ENCODE data around the gene DCK. TPM values are rescaled to one million over a fixed set of nuclear protein-coding genes. Genes with fewer than 3 reads are reported as not detected.

Gene DCK
- total and polyA plus RNA-seq, 2 donors (not counting 1 experiment from before 2014, with no cell fraction given) = 34.8 to 58.2 TPM

GRCh38 chr4:70991596-70991995 is 1.9 kb upstream of the DCK start:
- no peak overlapping the region for H3K27ac ChIP-seq (ENCODE audit: low read length in 2 of 2)
- H3K79me2 ChIP-seq (ENCODE audit: control insufficient read depth, insufficient read depth, low read length) = peaks cover 30% of the 10 kb centered on the region
- Mint-ChIP-seq H3K27me3 (no peaks in the 10 kb centered on the region), H3K27ac (peak overlapping the region; percentile 38), H3K4me1 (peaks cover 37% of the 10 kb centered on the region), H3K9me3 (ENCODE audit: insufficient read depth) (no peaks in the 10 kb centered on the region), H3K4me3 (no peak overlapping the region)
- no peaks in the 10 kb centered on the region for H4K20me1 ChIP-seq (ENCODE audit: control insufficient read depth, insufficient read depth, low read length, poor library complexity, severe bottlenecking)
- no peak for TF ChIP-seq CTCF (IDR thresholded peaks at IDR 0.05)
- DNase-seq (no peak), ATAC-seq (ENCODE audit: low read depth) (no peak)
- no peaks in the 10 kb centered on the region for H3K9me3 ChIP-seq (ENCODE audit: control extremely low read depth in 1 of 3, control insufficient read depth in 2 of 3, insufficient read depth in 1 of 3, low read length in 2 of 3)
- peaks cover 24 to 26% of the 10 kb centered on the region in 2 donors for H3K4me1 ChIP-seq (ENCODE audit: control insufficient read depth in 2 of 2, insufficient read depth in 2 of 2, low read length in 2 of 2)
- intact Hi-C loops (cut with micrococcal nuclease) = loop anchor here (5.0 to 10.0 kb wide), 3 partner anchors 64 to 257 kb away; no protein-coding TSS in a partner anchor
- no peak overlapping the region for H3K4me3 ChIP-seq (ENCODE audit: control extremely low read depth in 1 of 5, extremely low read depth in 1 of 5, insufficient read depth in 1 of 5, low read depth in 2 of 5, low read length in 4 of 5)
- no peaks in the 10 kb centered on the region for H3K36me3 ChIP-seq (replicated peaks in 1 of 2; ENCODE audit: control extremely low read depth in 1 of 2, control insufficient read depth in 1 of 2, extremely low read depth in 1 of 2, insufficient read depth in 2 of 2, low read length in 1 of 2)
- H3K27me3 ChIP-seq (replicated peaks in 1 of 4; ENCODE audit: control extremely low read depth in 1 of 4, control insufficient read depth in 3 of 4, insufficient read depth in 4 of 4, low read length in 3 of 4) = no peaks in the 10 kb centered on the region
- POLR2A ChIA-PET = no interaction called here
- H3K9ac ChIP-seq (ENCODE audit: low read length) = no peak overlapping the region
- H3K4me2 ChIP-seq (replicated peaks; ENCODE audit: low read depth, low read length, poor library complexity, severe bottlenecking) = no peak overlapping the region
- CTCF ChIA-PET = interaction anchor here (16.4 kb wide), 1 partner anchor 18 kb away, joined by 245 read pairs; no protein-coding TSS in a partner anchor
- H2AFZ ChIP-seq (ENCODE audit: insufficient read depth, low read depth, low read length, poor library complexity, severe bottlenecking) = no peak overlapping the region
- 11% methylated on average over 1 of the region's 2 CpGs for WGBS (ENCODE audit: insufficient coverage)

DNA sequence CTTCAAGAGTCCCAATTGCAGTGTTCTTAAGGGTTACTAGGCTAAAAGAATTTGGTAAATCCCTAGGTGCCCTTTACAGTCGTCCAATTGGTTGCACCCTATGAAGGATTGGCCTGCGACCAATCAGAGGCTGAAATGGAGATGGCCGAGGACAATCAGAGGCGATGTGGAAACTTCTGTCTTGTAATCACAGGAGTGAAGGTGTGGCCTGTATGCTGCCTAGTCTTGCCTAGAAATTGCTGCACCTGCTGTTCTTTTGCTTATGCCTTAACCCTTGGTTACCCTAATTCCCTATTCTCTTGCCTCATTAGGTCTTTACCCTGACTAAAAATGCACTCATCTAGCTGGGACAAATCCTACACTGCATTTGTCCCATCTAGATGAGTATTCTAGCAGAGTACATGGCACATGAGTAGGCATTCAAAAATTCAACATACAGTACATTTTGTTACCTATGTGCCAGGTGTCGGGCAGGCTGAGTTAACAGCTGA is 1.0 kb upstream of the DCK start:
- Histone ChIP-seq H3K79me2 (ENCODE audit: control insufficient read depth, insufficient read depth, low read length) (peaks cover 39% of the 10 kb centered on the region), H3K9me3 (ENCODE audit: control extremely low read depth in 1 of 3, control insufficient read depth in 2 of 3, insufficient read depth in 1 of 3, low read length in 2 of 3) (no peaks in the 10 kb centered on the region), H3K36me3 (replicated peaks in 1 of 2; ENCODE audit: control extremely low read depth in 1 of 2, control insufficient read depth in 1 of 2, extremely low read depth in 1 of 2, insufficient read depth in 2 of 2, low read length in 1 of 2) (no peaks in the 10 kb centered on the region), H3K27me3 (replicated peaks in 1 of 4; ENCODE audit: control extremely low read depth in 1 of 4, control insufficient read depth in 3 of 4, insufficient read depth in 4 of 4, low read length in 3 of 4) (no peaks in the 10 kb centered on the region), H3K9ac (ENCODE audit: low read length) (peak overlapping the region; percentile 76), H3K4me1 (ENCODE audit: control insufficient read depth in 2 of 2, insufficient read depth in 2 of 2, low read length in 2 of 2) (peaks cover 31 to 34% of the 10 kb centered on the region in 2 donors), H3K4me3 (ENCODE audit: control extremely low read depth in 1 of 5, extremely low read depth in 1 of 5, insufficient read depth in 1 of 5, low read depth in 2 of 5, low read length in 4 of 5) (peak overlapping the region in 3 of 5 experiments; percentile 88 to 99 (median 97)), H2AFZ (ENCODE audit: insufficient read depth, low read depth, low read length, poor library complexity, severe bottlenecking) (peak overlapping the region; percentile 98), H4K20me1 (ENCODE audit: control insufficient read depth, insufficient read depth, low read length, poor library complexity, severe bottlenecking) (no peaks in the 10 kb centered on the region), H3K27ac (ENCODE audit: low read length in 2 of 2) (peak overlapping the region; percentile 86 to 94), H3K4me2 (replicated peaks; ENCODE audit: low read depth, low read length, poor library complexity, severe bottlenecking) (peak overlapping the region; percentile 88)
- no peaks in the 10 kb centered on the region for H3K27me3 Mint-ChIP-seq
- peak; percentile 25 for DNase-seq
- ChIA-PET POLR2A (interaction anchor here (0.6 to 5.0 kb wide), 3 partner anchors 13 to 145 kb away, joined by 3 to 43 read pairs (median 12); no protein-coding TSS in a partner anchor), CTCF (interaction anchor here (2.0 to 16.4 kb wide), 2 partner anchors 8 to 17 kb away, joined by 12 to 245 read pairs; no protein-coding TSS in a partner anchor)
- peak overlapping the region; percentile 96 for H3K27ac Mint-ChIP-seq
- TF ChIP-seq EZH2 (IDR thresholded peaks at IDR 0.05; ENCODE audit: borderline replicate concordance, insufficient read depth, low read depth, low read length, poor library complexity, severe bottlenecking) = no peak
- TF ChIP-seq CTCF (IDR thresholded peaks at IDR 0.05) = no peak
- intact Hi-C loops (cut with micrococcal nuclease) = loop anchor here (2.0 to 10.0 kb wide), 5 partner anchors 14 to 258 kb away; partner anchors contain the start of gene MOB1B
- H3K4me1 Mint-ChIP-seq = peaks cover 45% of the 10 kb centered on the region
- peak overlapping the region; percentile 97 for H3K4me3 Mint-ChIP-seq
- no peak for ATAC-seq (ENCODE audit: low read depth)
- 84% methylated on average over 4 of the region's 5 CpGs for WGBS (ENCODE audit: insufficient coverage)
- no peaks in the 10 kb centered on the region for H3K9me3 Mint-ChIP-seq (ENCODE audit: insufficient read depth)
